HEK293 (cell line): Measurements from ENCODE around the gene BIRC7.

Experiments used
- ZBTB1 ChIP-seq: fragments of 450-650 bp; formaldehyde crosslinking; IDR thresholded peaks from 2 replicates; pipeline ENCODE4 v1.5.1; 2016; ENCODE audit warnings: missing biosample characterization, missing genetic modification characterization
- ZNF501 ChIP-seq: fragments of 450-650 bp; formaldehyde crosslinking; IDR thresholded peaks from 2 replicates; pipeline ENCODE4 v1.5.1; 2016; ENCODE audit warnings: missing biosample characterization, missing genetic modification characterization
- TF ChIP-seq, protein P1 (sequence below): fragments of 450-650 bp; IDR thresholded peaks from 2 replicates; pipeline ENCODE4 v1.5.1; 2018; ENCODE audit warnings: missing biosample characterization, mild to moderate bottlenecking, missing genetic modification characterization

- TF ChIP-seq ZBTB1 (tag by site-specific recombination) (no peak), ZNF501 (no peak)
- TF ChIP-seq, protein P1, sequence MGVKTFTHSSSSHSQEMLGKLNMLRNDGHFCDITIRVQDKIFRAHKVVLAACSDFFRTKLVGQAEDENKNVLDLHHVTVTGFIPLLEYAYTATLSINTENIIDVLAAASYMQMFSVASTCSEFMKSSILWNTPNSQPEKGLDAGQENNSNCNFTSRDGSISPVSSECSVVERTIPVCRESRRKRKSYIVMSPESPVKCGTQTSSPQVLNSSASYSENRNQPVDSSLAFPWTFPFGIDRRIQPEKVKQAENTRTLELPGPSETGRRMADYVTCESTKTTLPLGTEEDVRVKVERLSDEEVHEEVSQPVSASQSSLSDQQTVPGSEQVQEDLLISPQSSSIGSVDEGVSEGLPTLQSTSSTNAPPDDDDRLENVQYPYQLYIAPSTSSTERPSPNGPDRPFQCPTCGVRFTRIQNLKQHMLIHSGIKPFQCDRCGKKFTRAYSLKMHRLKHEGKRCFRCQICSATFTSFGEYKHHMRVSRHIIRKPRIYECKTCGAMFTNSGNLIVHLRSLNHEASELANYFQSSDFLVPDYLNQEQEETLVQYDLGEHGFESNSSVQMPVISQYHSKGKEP (tag by site-specific recombination) = no peak
Observed at GRCh38 chr20:63279931-63280330, 44.2 kb downstream of the BIRC7 start.
